Nephron (organoid): ENCODE results near the gene TMEM259.

Source experiments
- H3K27ac Mint-ChIP-seq, 3 experiments: 2 replicates each; pipeline ENCODE4 v1.8.0; 2020; ENCODE audit warnings: mixed read lengths in 3 of 3, mild to moderate bottlenecking in 2 of 3, moderate library complexity in 1 of 3
- H3K27me3 Mint-ChIP-seq: 2 replicates; pipeline ENCODE4 v1.8.0; 2021; ENCODE audit warnings: low read depth, mild to moderate bottlenecking, moderate library complexity, mixed read lengths
- H3K36me3 Mint-ChIP-seq: 2 replicates; pipeline ENCODE4 v1.8.0; 2020; ENCODE audit warnings: low read depth, mixed read lengths
- H3K4me1 Mint-ChIP-seq: 2 replicates; pipeline ENCODE4 v1.8.0; 2020; ENCODE audit warnings: mixed read lengths
- H3K4me3 Mint-ChIP-seq, 3 experiments: 2 replicates each; pipeline ENCODE4 v1.8.0; 2020; ENCODE audit warnings: mild to moderate bottlenecking in 3 of 3, mixed read lengths in 3 of 3, moderate library complexity in 2 of 3
- H3K9me3 Mint-ChIP-seq: 2 replicates; pipeline ENCODE4 v1.8.0; 2020; ENCODE audit warnings: mixed read lengths
- TF ChIP-seq, protein P1 (sequence below), 3 experiments: fragments of 200-600 bp; sonication (generic); IDR thresholded peaks; one replicate each; pipeline ENCODE4 v1.5.0; 2021; ENCODE audit warnings: antibody characterized with exemption in 3 of 3; ENCODE audit not compliant: unreplicated experiment in 3 of 3

The TMEM259 gene

DNA sequence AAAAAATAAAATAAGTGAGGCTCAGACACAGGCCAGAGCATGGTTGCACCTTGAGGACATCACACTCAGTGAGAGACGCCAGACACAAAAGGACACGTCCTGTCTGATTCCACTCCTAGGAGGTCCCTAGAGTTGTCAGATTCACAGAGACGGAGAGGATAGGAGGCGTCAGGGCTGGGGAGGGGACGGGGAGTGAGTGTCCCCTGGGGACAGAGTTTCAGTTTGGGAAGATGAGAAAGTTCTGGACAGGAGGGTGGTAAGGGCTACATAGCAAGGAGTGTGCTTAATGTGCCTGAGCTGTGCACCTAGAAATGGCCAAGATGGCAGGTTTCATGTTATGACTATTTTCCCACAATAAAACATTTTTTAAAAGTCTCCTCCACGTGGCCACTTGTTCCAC is 22.9 kb downstream of the TMEM259 start:
- peak overlapping the region in 2 of 3 experiments; percentile 7 to 59 for H3K4me3 Mint-ChIP-seq
- H3K4me1 Mint-ChIP-seq: peaks cover 10% of the 10 kb centered on the region
- H3K9me3 Mint-ChIP-seq: no peaks in the 10 kb centered on the region
- TF ChIP-seq, protein P1, sequence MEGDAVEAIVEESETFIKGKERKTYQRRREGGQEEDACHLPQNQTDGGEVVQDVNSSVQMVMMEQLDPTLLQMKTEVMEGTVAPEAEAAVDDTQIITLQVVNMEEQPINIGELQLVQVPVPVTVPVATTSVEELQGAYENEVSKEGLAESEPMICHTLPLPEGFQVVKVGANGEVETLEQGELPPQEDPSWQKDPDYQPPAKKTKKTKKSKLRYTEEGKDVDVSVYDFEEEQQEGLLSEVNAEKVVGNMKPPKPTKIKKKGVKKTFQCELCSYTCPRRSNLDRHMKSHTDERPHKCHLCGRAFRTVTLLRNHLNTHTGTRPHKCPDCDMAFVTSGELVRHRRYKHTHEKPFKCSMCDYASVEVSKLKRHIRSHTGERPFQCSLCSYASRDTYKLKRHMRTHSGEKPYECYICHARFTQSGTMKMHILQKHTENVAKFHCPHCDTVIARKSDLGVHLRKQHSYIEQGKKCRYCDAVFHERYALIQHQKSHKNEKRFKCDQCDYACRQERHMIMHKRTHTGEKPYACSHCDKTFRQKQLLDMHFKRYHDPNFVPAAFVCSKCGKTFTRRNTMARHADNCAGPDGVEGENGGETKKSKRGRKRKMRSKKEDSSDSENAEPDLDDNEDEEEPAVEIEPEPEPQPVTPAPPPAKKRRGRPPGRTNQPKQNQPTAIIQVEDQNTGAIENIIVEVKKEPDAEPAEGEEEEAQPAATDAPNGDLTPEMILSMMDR (IDR thresholded peaks at IDR 0.05; ENCODE audit: unreplicated experiment in 3 of 3): no peak
- no peaks in the 10 kb centered on the region for H3K36me3 Mint-ChIP-seq
- H3K27ac Mint-ChIP-seq: no peak overlapping the region
- H3K27me3 Mint-ChIP-seq: peaks cover 65% of the 10 kb centered on the region

DNA sequence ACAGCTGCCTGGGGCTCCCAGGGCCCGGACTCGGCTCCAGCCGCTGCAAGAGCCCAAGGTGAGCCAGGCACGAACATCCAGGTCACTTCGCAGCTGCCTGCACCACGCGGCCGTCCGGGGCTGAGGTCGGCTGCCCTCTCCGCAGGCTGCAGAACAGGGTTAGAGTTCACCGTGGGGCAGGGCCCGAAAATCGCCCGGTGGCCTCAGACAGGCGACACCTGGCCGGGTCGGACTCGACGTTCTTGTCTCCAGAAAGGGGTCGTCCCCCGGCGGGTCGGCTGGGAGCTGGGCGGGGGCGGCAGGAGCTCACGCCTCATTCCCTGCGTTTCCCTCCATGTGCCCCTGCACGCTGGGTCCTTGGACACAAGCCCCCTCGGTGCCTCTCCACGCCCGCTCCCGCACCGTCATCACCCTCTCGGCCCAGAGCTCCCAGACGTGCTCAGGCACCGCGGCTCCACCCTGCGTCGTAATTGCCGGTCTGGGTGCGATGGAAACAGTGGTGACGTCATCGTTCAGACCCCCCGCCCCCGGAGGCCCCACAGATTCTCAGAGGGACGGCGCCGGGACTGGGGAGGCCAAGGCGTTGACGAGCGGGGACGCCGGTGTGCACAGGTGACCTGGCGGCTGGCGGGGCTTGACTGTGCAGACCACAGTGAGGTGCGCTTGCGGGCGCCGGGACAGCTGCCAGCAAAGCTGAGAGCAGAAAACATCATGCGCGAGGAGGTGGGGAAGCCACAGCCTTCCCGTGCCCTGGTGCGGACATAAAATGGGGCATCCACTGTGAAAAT is 24.7 kb downstream of the TMEM259 start:
- H3K4me1 Mint-ChIP-seq: peaks cover 10% of the 10 kb centered on the region
- H3K4me3 Mint-ChIP-seq: peak overlapping the region in 2 of 3 experiments; percentile 10 to 29
- H3K36me3 Mint-ChIP-seq: peaks cover 4% of the 10 kb centered on the region
- TF ChIP-seq, protein P1 (IDR thresholded peaks at IDR 0.05; ENCODE audit: unreplicated experiment in 3 of 3): no peak
- H3K9me3 Mint-ChIP-seq: no peaks in the 10 kb centered on the region
- H3K27me3 Mint-ChIP-seq: peaks cover 50% of the 10 kb centered on the region
- no peak overlapping the region for H3K27ac Mint-ChIP-seq

DNA sequence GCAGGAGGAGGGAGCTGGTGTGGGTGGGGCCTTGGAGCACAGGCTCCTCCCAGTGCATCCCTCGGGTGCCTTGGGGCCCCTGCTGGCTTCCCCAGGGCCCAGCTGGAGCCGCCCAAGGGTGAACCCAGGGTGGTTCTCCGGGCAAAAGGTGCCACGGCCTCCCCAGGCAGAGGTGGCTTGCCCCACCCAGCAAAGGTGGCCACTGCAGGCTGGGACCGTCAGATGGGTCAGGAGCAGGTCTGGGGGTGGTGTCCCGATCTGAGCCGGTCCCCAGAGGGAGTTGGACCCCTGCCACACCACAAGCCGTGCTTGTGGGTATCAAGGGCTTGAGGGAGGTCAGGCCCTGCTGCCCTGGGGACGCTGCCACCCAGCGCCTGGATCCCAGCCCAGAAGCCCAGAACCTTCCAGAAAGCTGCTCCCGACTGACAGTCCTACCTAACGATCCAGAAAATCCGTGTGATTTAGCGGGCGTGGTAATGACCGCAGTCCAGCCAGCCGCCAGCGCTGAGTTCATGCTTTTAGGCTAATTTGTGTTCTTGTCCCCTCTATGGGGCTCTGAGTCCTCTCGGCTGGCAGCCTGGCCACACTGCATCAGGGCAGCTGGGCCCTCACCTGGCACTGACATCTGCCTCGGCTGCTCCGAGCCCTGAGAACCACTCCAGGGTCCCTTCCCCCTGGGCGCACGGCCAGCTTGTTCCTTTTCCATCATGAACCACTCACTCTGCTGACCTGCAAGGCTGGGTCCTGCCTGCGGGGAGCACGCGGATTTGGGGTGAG is 25.7 kb downstream of the TMEM259 start:
- Mint-ChIP-seq H3K27me3 (peaks cover 46% of the 10 kb centered on the region), H3K36me3 (peaks cover 4% of the 10 kb centered on the region), H3K4me3 (no peak overlapping the region), H3K27ac (no peak overlapping the region), H3K4me1 (peaks cover 10% of the 10 kb centered on the region), H3K9me3 (no peaks in the 10 kb centered on the region)
- TF ChIP-seq, protein P1 (IDR thresholded peaks at IDR 0.05; ENCODE audit: unreplicated experiment in 3 of 3): no peak

DNA sequence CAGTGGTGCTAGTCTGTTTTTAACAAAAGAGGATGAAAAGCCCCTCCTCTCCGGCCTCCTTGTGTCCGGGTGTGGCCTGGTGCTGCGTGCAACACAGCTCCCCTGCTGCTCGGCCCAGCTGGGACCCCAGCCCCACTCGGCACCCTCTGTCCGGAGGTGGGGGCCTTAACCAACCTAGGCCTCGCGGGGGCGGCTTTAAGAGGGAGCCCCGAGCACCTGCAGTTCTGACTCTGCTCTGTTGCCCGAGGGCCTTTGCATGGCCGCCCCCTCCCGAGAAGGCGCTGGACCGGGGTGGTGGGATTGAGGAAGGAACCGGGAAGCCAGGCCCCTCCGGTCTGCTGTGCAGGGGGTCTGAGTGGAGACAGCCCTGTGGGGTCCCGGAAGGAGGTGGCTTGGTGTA is 26.4 kb downstream of the TMEM259 start:
- peaks cover 10% of the 10 kb centered on the region for H3K4me1 Mint-ChIP-seq
- no peak overlapping the region for H3K27ac Mint-ChIP-seq
- H3K4me3 Mint-ChIP-seq: no peak overlapping the region
- no peaks in the 10 kb centered on the region for H3K9me3 Mint-ChIP-seq
- TF ChIP-seq, protein P1 (IDR thresholded peaks at IDR 0.05; ENCODE audit: unreplicated experiment in 3 of 3): no peak
- H3K36me3 Mint-ChIP-seq: peaks cover 4% of the 10 kb centered on the region
- H3K27me3 Mint-ChIP-seq: peaks cover 40% of the 10 kb centered on the region

DNA sequence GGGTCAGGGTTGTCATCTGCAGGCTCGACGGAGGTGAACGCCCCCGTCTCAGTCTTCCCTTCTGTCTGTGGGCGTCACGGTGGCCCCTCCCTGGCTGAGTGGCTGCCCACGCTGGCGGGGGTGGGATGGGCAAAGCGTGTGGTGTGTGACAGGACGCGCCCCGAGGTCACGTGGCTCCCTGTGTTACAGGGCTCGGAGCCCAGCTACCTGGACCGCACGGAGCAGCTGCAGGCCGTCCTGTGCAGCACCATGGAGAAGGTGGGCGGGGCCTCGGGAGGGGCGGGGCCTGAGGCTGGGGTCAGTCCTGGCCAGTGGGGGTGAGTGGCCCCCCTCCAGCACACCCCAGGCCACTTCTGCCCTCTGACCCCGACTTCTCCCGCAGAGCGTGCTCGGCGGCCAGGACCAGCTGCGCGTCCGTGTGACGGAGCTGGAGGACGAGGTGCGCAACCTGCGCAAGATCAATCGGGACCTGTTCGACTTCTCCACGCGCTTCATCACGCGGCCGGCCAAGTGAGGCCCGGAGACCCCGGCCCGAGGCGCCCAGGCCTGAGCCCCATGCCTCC is 27.0 kb downstream of the TMEM259 start:
- peaks cover 5% of the 10 kb centered on the region for H3K36me3 Mint-ChIP-seq
- peaks cover 34% of the 10 kb centered on the region for H3K27me3 Mint-ChIP-seq
- no peak overlapping the region for H3K4me3 Mint-ChIP-seq
- H3K27ac Mint-ChIP-seq: peak overlapping the region in 1 of 3 experiments; percentile 81
- TF ChIP-seq, protein P1 (IDR thresholded peaks at IDR 0.05; ENCODE audit: unreplicated experiment in 3 of 3): no peak
- peaks cover 5% of the 10 kb centered on the region for H3K4me1 Mint-ChIP-seq
- no peaks in the 10 kb centered on the region for H3K9me3 Mint-ChIP-seq
